Stimulated activated CD8-positive, alpha-beta memory T cell treated with anti-CD3 and anti-CD28 coated beads, Interleukin-15, amount 100 ng/mL, for 48 hours (primary cell): ENCODE results near the gene AP2B1.

Source experiments
- DNase-seq, 2 donors: peaks; one replicate each; pipeline ENCODE4 v3.0.0-alpha.2; 2020; ENCODE audit warnings: low read depth in 2 of 2

Gene AP2B1

GRCh38 chr17:35773679-35774425 lies 186.7 kb downstream of the AP2B1 start:
- DNase-seq: no peak

GRCh38 chr17:35774499-35774898 lies 187.4 kb downstream of the AP2B1 start:
- no peak for DNase-seq

- DNase-seq: no peak
Observed at GRCh38 chr17:35775039-35775438, 187.9 kb downstream of the AP2B1 start.

GRCh38 chr17:35775583-35775982 lies 188.5 kb downstream of the AP2B1 start:
- DNase-seq: no peak
